ENCODE measurements around the gene CDC23.
"Not testable (repeated sequence)": the region's sequence is repeated elsewhere in the genome, so short reads cannot be mapped to it uniquely, and the experiment has no call there.

The CDC23 gene

DNA sequence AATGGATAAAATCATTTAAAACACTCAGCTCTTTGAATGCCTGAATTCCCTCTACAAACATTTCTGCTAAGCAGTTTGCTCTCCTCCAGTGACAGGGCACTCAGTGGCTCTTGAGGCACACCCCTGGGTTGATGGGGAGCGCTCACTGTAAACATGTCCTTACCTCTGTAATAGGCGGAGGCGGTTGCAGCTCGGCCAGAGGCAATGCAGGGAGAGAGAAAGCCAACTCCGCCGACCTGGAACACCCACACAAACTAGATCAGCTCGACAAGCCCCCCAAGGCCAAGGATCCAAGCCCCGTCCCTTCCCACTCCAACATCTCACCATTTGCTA is 329 bp downstream of the CDC23 start:
- peak; percentile 2 for DNase-seq

DNA sequence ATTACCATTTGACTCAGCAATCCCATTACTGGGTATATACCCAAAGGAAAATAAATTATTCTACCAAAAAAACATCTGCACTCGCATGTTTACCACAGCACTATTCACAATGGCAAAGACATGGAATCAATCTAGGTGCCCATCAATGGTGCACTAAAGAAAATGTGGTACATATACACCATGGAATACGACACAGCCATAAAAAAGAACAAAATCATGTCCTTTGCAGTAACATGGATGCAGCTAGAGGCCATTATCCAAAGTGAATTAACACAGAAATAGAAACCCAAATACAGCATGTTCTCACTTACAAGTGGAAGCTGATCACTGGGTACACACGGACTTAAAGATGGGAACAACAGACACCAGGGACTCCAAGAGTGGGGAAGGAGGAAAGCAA is 2.1 kb downstream of the CDC23 start:
- no peak for DNase-seq

DNA sequence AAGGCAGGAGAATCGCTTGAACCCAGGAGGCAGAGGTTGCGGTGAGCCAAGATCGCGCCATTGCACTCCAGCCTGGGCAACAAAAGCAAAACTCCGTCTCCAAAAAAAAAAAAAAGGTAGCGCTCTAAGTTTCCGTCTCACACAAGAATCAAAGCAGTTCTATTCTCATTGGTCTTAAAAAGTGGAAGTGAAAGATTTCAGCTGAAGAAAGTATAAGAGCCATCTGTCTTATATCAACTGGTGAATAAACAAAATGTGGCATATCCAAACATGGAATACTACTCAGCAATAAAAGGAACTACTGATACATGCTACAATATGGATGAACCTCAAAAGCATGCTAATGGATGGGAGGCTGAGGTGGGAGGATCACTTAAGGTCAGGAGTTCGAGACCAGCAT is 19.3 kb downstream of the CDC23 start:
- DNase-seq, result not testable (repeated sequence)

DNA sequence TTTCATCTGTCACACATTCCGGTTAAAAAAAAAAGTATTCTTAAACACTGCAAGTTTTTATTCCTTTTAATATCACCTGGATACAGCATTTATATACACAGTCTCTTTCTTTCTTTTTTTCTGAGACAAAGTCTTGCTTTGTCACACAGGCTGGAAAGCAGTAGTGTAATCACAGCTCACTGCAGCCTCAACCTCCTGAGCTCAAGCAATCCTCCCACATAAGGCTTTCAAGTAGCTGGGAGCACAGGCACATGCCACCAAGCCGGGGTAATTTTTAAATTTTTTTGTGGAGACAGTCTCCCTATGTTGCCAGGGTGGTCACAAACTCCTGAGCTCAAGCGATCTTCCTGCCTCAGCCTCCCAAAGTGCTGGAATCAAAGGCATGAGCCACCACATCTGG is 20.3 kb downstream of the CDC23 start:
- DNase-seq, result no peak

DNA sequence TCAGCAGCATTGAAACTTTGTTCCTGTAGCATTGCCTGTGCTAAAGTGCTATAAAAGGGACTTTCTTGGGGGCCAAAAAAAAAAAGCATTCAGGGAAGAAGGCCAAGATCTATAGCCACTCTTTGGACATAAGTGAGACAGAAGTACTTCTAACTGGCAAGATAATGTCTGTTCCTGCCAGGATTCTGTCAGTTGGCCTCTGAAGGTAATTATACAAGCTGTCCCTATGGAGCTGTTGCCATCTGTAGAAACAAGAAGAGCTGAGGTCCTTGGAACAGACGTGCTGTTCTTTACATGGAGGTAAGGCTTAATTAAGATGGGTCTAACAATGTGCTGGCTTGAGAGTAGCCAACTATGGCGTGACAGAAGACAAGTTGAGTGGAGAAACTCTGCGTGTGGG is 24.5 kb downstream of the CDC23 start:
- no peak for DNase-seq

DNA sequence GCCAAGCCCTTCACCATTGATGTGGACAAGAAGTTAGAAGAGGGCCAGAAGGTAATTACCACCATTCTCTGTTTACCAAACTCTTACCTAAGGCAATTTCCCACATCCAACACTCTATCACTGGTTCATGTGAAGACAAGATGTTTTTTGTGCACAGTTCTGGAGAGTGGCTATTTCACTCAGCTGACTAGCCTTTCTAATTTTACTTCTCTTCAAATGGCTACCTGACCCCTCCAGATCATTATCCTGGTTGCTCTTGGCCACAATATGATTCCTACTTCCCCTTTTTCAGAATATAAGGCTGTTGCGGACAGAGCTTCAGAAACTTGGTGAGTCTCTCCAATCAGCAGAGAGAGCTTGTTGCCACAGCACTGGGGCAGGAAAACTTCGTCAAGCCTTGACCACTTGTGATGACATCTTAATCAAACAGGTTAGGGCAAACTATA is 27.1 kb downstream of the CDC23 start:
- DNase-seq, result no peak

DNA sequence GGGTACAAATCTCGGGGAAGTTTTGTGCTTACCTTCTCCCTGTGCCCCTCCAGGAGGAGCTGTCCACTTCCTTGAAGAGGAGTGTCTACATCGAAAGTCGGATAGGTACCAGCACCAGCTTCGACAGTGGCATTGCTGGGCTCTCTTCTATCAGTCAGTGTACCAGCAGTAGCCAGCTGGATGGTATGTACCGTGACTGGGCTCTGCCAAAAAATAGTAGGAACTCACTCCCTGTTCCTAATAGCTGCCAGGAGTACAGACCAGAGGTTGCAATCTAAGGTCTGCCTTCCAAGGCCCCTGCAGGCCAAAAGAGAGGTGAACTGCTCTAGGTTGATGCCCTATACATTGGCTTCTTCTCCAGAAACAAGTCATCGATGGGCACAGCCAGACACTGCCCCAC is 30.3 kb downstream of the CDC23 start:
- DNase-seq, result no peak

DNA sequence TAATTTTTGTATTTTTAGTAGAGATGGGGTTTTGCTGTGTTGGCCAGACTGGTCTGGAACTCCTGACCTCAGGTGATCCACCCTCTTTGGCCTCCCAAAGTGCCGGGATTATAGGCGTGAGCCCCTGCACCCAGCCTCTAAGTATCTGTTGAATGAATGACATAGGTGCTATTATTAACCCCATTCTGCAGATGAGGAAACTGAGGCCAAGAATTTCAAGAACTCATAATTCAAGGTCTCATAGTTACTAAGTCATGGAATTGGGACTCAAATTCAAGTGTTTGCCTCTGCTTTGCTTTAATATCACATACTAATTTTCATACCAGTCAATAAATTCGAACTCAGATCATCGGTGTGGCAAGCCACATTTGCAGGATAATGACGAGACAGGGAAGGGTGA is 32.3 kb downstream of the CDC23 start:
- DNase-seq, result no peak

DNA sequence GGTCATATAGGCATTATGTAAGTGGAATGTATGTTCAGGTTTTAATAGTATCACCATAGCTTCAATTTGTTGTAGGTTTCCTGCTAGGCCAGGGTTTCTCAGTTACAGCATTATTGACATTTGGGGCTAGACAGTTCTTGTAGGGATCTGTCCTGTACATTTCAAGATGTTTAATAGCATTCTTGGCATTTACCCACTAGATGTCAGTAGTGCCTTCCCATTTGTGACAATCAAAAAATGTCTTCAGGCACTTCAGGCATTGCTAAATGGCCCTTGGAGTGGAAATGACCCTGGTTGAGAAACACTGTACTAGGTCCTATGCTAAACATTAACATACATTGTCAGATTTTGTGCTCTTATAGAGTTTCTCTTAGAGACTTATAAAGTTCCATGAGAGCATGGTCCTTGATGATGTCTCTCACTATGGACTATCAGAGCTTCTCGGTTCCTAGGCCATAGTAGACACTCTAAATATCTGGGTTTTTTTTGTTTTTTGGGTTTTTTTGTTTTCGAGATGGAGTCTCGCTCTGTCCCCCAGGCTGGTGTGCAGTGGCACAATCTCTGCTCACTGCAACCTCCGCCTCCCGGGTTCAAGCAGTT is 32.8 kb downstream of the CDC23 start:
- peak; percentile 61 for DNase-seq

DNA sequence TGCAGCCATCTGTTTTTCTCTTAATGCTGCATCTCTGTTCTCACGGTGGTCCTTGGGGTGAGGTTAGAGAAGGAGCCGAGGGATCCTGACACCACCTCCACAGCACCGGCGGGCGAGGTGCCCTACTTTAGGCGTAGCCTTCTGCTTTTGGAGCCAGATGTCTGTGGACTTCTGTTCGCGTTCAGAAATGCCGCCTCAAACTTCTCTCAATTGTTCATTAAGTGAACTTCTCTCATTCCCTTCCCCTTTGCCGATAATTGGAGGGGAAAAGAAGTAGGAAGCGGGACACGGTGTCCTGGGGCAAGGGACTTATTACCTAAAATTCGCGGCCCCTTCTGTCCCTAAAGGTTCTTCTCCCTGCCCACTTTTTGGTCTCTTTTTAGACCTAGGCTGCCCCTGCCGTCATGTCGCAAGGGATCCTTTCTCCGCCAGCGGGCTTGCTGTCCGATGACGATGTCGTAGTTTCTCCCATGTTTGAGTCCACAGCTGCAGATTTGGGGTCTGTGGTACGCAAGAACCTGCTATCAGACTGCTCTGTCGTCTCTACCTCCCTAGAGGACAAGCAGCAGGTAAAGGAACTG is 33.8 kb downstream of the CDC23 start:
- DNase-seq, result no peak

DNA sequence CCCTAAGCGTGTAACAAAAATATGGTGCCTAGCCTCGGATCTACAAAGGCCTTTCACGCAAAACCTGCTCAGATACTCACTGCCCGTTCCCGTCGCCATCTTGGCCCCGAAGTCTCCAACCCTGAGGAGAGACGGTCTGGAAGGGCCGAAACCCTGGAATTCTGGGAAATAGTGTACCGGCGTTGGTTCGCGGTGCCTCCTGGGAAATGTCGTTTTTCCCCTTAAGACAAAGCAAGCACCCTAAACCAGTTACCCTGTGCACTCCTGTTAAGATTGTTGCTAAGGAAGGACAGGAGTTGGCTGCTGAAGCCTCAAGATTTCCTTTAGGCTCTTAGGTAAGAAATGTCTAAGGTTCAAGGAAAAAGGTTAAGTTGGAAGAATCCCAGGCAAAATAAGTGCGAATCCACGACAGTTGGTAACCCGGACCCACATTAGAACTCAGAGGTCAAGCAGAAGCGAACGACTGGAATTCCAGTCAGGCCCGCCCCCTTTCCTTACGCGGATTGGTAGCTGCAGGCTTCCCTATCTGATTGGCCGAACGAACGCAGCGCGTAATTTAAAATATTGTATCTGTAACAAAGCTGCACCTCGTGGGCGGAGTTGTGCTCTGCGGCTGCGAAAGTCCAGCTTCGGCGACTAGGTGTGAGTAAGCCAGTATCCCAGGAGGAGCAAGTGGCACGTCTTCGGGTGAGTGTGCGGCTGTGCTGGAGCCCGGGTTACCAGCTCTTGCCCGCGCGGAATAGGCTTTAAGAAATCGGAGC is 34.4 kb downstream of the CDC23 start, which contains the start of the genes BRD8 and KIF20A:
Gene BRD8, minus strand, starts transcription at position 115 of the 761 bp plus-strand sequence. Its CDS starts 16 bp downstream, at position 99.
Gene KIF20A, plus strand, starts transcription at position 597 of the 761 bp plus-strand sequence. CDS start 569 bp downstream, outside the sequence.
- peak; percentile 96 for DNase-seq

DNA sequence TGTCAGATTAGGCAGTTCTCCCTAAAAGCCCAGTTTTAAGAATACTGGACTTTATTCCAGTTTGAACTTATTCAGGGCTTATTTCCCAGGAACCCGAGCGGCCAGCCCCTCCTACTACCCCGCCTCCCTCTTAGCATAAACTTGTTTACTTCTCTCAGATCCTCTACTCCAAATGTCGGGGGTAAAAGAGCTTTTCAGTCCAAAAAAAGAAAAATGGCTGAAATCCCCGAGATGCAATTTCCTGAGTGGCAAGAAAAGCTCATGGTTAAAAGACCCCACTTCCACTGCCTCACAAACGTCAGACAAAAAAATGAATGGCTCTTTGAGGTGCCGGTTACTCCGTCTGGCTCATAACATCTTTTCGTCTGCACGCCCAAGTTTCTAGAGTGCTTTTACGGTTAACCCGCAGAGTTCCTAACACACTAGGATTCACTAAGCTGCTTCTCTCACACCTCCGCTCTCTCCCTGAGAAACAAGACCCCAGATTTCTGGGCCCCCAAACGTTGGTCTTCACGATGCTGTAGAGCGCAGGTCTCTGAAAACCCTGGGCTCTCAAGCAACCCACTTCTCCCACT is 35.1 kb downstream of the CDC23 start:
- peak; percentile 10 for DNase-seq

DNA sequence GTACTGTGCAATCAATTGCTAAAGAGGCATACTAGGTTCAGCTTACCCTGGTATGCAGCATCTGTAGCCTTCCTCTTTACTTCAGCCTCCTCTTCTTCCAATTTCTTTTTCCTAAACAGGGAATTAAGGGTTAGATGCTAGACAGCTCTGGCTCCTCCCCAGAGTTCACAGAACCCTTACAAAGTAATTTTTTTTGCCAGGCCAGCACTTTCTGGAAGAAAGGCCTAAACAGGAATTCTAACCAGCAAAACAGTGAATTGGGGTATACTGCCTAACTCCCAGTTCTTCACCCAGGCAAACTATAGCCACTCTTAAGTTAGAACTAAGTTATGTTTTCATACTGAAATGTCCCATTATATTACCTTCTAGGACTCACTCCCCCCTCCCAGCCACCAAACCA is 42.8 kb downstream of the CDC23 start:
- no peak for DNase-seq

DNA sequence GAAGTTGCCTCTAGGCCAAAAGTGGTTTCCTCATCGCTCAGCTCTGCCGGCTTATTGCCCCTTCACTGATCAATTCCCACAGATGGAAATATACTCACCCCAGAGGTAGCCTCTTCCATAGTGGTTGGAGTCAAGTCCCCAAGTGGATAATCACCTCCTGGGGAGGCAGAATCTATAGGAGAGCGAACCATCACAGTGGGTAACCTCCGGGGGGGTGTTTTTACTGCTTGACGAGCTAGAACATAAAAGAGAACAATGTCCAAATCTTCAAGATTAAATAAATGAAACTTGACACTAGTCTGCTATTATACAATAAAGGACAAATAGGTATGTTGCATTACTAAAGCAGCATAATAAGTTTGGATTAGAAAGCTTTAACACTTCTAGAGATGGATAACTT is 44.0 kb downstream of the CDC23 start:
- DNase-seq, result no peak

DNA sequence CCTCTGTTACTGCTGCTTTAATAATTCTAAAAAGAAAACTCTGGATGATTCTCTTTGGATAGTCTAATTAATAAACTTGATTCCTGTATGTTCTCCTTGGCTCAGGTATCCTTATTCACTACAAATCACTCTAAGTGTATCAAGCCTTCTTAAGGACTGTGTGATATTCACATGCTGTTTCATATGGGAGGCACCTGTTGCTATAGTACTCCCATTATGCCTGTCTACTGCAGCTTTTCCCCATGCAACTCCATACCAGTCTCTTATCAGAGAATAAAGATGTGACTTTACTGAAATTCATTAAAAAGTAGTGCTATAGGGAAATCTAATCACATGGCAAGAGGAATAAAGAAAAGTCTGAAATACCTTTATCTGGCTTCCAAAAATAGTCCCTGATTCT is 49.4 kb downstream of the CDC23 start:
- no peak for DNase-seq

DNA sequence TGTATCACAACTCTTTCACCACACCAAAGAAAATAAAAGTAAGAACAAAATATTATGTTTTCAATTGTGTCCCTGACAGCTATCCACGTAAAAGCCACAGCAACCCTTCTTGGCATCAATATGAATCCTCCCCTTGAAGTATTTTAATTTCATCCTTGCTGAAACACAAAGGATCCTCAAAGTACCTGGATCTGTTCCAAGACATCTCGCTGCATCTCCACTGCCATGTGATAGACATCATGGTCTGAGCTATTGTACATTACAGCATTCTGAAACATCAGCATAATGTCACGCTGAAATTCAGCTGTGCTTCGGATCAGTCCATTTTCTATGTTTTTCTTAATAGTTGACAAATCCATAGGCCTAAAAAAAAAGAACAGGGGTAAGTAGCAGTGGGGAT is 52.4 kb downstream of the CDC23 start:
- no peak for DNase-seq

DNA sequence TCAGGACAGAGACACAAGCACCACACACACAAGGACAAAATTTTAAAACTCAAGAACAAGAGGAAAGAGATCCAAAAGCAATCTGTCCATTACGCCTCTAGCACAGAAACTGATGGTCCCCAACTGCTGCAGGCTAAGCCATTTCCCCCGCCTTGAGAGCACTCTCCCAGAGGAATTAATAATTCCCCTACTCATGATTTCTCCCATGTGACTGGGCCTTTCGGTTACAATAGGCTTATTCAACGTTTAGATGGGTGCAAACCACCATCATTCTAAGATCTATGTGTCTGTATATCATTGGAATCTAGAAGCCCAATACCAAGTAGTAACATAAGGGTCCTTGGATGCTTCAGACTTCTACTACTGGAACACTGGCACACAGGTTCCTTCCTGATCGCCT is 53.5 kb downstream of the CDC23 start:
- no peak for DNase-seq

DNA sequence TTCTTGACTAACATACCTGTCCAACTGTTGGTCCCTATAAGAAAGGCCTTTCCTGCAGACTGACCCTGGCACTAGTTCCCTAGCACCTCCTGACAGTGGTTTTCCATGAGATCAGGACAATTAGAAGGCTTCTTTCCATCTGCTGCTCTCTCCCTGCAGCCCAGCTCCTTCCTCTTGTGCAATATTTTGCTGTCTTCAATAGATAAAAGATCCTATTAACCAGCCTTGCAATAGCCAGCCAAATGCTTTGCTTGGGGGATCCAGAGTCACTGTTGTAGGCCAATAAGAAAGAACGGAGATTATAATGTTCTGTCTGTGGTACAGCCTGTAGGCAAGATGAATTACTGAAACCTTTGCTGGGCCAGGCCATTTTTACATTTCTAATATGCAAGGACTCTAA is 55.5 kb downstream of the CDC23 start:
- no peak for DNase-seq

DNA sequence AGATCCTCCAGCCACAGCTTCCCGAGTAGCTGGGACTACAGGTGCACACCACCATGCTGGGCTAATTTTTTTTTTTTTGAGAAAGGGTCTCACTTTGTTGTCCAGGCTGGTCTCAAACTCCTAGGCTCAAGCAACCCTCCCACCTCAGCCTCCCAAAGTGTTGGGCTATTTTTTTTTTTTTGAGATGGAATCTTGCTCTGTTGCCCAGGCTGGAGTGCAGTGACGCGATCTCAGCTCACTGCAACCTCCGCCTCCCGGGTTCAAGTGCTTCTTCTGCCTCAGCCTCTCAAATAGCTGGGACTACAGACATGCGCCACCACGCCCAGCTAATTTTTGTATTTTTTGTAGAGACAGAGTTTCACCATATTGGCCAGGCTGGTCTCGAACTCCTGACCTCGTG is 57.1 kb downstream of the CDC23 start:
- DNase-seq, result not testable (repeated sequence)

DNA sequence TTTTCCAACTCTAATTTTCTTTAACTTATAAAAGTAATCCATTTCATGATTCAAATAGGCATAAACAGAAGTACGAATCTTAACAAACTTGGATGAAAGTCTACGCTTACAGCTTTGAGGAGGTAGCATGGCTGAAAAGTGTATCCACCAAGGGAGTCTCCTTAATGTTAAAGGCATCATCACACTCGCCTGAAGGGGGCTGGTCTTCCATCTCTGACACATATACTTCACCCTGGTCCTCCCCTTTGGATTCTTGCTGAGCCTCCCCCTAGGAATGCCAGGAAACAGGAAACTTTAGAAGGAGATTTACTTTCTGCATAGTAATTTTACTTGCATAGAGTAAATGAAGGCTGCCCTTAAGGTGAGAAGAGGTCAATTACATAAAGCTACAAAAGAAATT is 63.6 kb downstream of the CDC23 start:
- DNase-seq, result peak; percentile 36

DNA sequence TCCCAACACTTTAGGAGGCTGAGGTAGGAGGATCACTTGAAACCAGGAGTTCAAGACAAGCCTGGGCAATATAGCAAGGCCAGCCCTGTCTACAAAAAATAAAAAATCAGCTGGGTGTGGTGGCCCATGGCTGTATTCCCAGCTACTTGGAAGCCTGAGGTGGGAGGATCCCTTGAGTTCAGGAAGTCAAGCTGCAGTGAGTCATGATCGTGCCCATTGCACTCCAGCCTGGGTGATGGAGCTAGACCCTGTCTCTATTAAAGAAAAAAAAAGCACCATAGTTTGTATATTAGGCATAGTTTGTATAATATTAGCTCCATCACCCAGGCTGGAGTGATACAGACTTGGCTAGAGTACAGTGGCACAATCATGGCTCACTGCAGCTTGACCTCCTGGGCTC is 64.3 kb downstream of the CDC23 start:
- peak; percentile 57 for DNase-seq

DNA sequence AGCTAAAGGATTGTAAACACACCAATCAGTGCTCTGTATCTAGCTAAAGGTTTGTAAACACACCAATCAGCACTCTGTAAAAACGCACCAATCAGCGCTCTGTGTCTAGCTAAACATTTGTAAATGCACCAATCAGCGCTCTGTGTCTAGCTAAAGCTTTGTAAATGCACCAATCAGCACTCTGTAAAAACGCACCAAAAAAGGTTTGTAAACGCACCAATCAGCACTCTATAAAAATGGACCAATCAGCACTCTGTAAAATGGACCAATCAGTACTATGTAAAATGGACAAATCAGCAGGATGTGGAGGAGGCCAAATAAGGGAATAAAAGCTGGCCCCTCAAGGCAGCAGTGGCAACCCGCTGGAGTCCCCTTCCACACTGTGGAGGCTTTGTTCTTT is 69.5 kb downstream of the CDC23 start:
- DNase-seq, result not testable (repeated sequence)

DNA sequence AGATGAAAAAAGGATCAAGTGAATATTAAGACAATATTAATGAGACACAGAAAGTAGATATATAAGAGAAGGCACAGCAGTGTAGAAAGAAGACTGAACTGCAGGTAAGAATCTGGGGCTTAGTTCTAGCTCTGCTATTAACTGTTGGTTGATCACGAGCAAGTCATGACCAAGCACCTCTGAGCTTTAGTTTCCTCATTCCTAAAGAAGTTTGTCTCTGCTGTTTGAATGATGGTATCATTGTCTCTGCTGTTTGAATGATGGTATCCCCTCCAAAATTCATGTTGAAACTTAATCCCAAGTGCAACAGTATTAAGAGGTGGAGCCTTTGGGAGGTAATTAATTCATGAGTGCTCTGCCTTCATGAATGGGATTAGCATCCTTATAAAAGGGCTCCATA is 71.4 kb downstream of the CDC23 start:
- DNase-seq, result no peak

DNA sequence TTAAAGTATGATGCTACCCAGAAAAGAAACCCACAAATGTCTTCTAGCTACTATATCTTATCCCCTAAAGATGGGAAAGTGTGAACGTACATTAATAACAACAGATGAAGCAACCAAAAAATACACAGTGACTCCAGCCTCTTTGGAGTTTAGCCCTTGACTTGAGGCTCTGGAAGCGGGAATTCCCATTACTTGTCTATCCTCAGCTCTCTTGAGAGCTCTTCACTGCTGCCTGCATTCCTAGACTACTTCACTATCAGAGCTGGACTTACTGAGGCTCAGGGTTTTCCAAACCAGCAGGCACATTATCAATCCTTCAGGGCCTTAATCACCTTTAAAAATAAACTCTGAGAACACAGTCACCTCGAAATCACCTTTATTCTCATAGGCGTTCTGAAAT is 72.9 kb downstream of the CDC23 start:
- DNase-seq, result no peak
